Esophagus squamous epithelium (tissue), 5 donors: ENCODE measurements around the gene NTSR2. TPM values are rescaled to one million over a fixed set of nuclear protein-coding genes. Genes with fewer than 3 reads are reported as not detected.

Experiments
- DNase-seq: peaks from one replicate; lab custom pipeline; 2025; lab: John Stamatoyannopoulos, UW
- H3K27ac ChIP-seq, 4 donors: fragments of 200-600 bp; sonication (generic); one replicate each; pipeline ENCODE4 v1.5.1; 2016 to 2019; ENCODE audit warnings: mild to moderate bottlenecking in 1 of 4
- H3K27me3 ChIP-seq, 4 donors: fragments of 200-600 bp; sonication (generic); 1 replicate in 3 of 4; 2 replicates in 1 of 4; pipeline versions ENCODE4 v1.5.1 to v1.6.0; 2017 to 2021; ENCODE audit warnings: antibody characterized with exemption in 1 of 4
- H3K36me3 ChIP-seq, 3 donors: fragments of 200-600 bp; sonication (generic); one replicate each; pipeline ENCODE4 v1.5.1; 2016 to 2019
- H3K4me1 ChIP-seq, 3 donors: fragments of 200-600 bp; sonication (generic); one replicate each; pipeline ENCODE4 v1.5.1; 2017 to 2019
- H3K4me3 ChIP-seq, 4 donors: fragments of 200-600 bp; sonication (generic); 1 replicate in 3 of 4; 2 replicates in 1 of 4; pipeline ENCODE4 v1.5.1; 2016 to 2019; ENCODE audit warnings: mild to moderate bottlenecking in 2 of 4, moderate library complexity in 1 of 4
- H3K9me3 ChIP-seq, 3 donors: fragments of 200-600 bp; sonication (generic); one replicate each; pipeline ENCODE4 v1.5.1; 2016 to 2019
- POLR2A ChIP-seq, 4 donors: fragments of 450-650 bp; IDR thresholded peaks; one replicate each; pipeline ENCODE4 v1.6.1; 2017; ENCODE audit warnings: antibody characterized with exemption in 4 of 4, mild to moderate bottlenecking in 4 of 4, moderate library complexity in 3 of 4
- WGBS, 2 donors: methylation state at CpG; one replicate each; pipeline ENCODE4 v1.1.5; 2018; 5-methylcytosine and 5-hydroxymethylcytosine counted together
- intact Hi-C: fragments of 100-400 bp; cut with DNase I; formaldehyde crosslinking; loops from one replicate; pipeline ENCODE4 v1.15.0; 2022
- total RNA-seq, 4 donors: library from RNA; depleted of rRNA; stranded (reverse); fragments of >200 nt; gene quantifications; one replicate each; pipeline ENCODE4 v1.1.0, GENCODE V29; 2016
- TF ChIP-seq, protein P1 (sequence below), 6 experiments: fragments of 450-650 bp in 4 of 6; fragments of 200-600 bp in 2 of 6; sonication (generic) in 2 of 6; IDR thresholded peaks; one replicate each; pipeline ENCODE4 v1.5.1; 2016 to 2019; ENCODE audit warnings: antibody characterized with exemption in 6 of 6, mild to moderate bottlenecking in 4 of 6, moderate library complexity in 4 of 6
- donor health status: DM: yes; HTN: yes; CAD: no.

The NTSR2 gene, protein sequence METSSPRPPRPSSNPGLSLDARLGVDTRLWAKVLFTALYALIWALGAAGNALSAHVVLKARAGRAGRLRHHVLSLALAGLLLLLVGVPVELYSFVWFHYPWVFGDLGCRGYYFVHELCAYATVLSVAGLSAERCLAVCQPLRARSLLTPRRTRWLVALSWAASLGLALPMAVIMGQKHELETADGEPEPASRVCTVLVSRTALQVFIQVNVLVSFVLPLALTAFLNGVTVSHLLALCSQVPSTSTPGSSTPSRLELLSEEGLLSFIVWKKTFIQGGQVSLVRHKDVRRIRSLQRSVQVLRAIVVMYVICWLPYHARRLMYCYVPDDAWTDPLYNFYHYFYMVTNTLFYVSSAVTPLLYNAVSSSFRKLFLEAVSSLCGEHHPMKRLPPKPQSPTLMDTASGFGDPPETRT
- total RNA-seq = not detected

DNA sequence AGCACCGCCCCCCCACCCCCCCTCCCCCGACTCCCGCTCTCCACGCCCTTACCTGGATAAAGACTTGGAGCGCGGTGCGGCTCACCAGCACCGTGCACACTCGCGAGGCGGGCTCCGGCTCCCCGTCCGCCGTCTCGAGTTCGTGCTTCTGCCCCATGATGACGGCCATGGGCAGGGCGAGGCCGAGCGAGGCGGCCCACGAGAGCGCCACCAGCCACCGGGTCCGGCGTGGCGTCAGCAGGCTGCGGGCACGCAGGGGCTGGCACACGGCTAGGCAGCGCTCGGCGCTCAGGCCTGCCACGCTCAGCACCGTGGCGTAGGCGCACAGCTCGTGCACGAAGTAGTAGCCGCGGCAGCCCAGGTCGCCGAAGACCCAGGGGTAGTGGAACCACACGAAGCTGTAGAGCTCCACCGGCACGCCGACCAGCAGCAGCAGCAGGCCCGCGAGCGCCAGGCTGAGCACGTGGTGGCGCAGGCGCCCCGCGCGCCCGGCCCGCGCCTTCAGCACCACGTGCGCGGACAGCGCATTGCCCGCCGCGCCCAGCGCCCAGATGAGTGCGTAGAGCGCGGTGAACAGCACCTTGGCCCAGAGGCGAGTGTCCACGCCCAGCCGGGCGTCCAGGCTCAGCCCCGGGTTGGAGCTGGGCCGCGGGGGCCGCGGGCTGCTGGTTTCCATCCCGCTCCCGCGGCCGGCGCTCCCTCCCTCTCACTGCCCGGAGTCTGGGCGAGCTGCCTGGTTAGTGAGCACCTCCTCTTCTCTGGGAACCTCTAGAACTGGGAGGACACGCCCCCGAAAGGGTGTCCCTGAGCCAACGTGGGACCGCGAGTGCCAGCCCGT, at the start of gene NTSR2:
Gene NTSR2 (minus strand): TSS at position 742 of the 838 bp plus-strand sequence. CDS start 66 bp downstream, at position 676.
- no peak for DNase-seq
- WGBS, 2 donors = 0% methylated on average over 1 of the region's 93 CpGs; no CpG with 5 or more reads in 1 of the 2 donors
- peak within 1 kb of the TSS in 1 of 4 donors; percentile 19 for H3K4me3 ChIP-seq
- no peak within 1 kb of the TSS for H3K27ac ChIP-seq
- peaks cover 0 to 71% (median 0%) of the 10 kb centered on the region in 4 donors for H3K27me3 ChIP-seq
- H3K9me3 ChIP-seq = no peaks in the 10 kb centered on the region
- TF ChIP-seq POLR2A (IDR thresholded peaks at IDR 0.05) = no peak
- TF ChIP-seq, protein P1, sequence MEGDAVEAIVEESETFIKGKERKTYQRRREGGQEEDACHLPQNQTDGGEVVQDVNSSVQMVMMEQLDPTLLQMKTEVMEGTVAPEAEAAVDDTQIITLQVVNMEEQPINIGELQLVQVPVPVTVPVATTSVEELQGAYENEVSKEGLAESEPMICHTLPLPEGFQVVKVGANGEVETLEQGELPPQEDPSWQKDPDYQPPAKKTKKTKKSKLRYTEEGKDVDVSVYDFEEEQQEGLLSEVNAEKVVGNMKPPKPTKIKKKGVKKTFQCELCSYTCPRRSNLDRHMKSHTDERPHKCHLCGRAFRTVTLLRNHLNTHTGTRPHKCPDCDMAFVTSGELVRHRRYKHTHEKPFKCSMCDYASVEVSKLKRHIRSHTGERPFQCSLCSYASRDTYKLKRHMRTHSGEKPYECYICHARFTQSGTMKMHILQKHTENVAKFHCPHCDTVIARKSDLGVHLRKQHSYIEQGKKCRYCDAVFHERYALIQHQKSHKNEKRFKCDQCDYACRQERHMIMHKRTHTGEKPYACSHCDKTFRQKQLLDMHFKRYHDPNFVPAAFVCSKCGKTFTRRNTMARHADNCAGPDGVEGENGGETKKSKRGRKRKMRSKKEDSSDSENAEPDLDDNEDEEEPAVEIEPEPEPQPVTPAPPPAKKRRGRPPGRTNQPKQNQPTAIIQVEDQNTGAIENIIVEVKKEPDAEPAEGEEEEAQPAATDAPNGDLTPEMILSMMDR (IDR thresholded peaks at IDR 0.05) = no peak
- intact Hi-C loops = no loop called here
- peaks cover 0 to 10% (median 8%) of the 10 kb centered on the region in 3 donors for H3K4me1 ChIP-seq
- no peaks in the 10 kb centered on the region for H3K36me3 ChIP-seq

DNA sequence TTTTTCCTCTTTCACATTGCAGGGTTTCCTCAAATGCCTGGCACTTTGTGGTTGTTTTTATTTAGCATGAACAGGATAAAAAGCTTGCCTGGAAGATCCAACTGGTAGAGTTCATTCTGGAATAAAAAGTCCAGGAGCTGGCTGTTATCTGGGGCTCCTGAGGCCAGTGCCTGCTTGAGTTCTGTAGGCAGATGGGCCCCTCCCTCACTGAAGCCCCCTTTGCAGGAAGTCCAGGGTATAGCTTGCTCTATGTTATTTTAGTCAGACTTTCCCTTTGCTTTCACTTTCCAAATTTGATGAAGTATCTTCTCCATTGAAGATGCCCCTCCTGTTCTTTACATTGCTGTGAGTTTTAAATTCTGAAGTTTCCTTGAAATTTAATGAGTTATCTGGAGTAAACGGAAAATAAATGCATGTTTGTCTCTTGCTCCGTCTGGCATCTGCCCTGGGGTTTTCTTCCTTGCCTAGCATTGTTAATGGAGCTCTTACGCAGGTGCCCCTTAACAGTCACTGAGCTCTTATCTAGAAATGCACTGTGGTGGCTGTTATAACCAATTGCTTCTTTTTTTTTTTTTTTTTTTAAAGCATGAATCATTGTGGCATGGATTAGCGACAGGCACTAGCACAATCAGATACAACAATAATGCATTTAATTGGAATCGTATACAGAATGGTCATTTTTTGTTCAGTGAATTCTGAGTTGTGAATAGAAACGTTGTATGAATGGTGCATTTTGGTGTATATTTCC, 49.4 kb upstream of the NTSR2 start:
- H3K27ac ChIP-seq = no peak overlapping the region
- H3K27me3 ChIP-seq = peaks cover 0 to 38% (median 0%) of the 10 kb centered on the region in 4 donors
- H3K9me3 ChIP-seq = no peaks in the 10 kb centered on the region
- H3K4me1 ChIP-seq = peaks cover 0 to 18% (median 0%) of the 10 kb centered on the region in 3 donors
- no peak overlapping the region for H3K4me3 ChIP-seq
- 38 to 53% methylated on average over 6 of the region's 6 CpGs for WGBS, 2 donors
- DNase-seq = no peak
- H3K36me3 ChIP-seq = no peaks in the 10 kb centered on the region
- intact Hi-C loops = no loop called here
- TF ChIP-seq, protein P1 (IDR thresholded peaks at IDR 0.05) = no peak
- TF ChIP-seq POLR2A (IDR thresholded peaks at IDR 0.05) = no peak

- intact Hi-C loops = no loop called here
These were observed 48.6 kb upstream of the NTSR2 start for GRCh38 chr2:11718606-11719005.

DNA sequence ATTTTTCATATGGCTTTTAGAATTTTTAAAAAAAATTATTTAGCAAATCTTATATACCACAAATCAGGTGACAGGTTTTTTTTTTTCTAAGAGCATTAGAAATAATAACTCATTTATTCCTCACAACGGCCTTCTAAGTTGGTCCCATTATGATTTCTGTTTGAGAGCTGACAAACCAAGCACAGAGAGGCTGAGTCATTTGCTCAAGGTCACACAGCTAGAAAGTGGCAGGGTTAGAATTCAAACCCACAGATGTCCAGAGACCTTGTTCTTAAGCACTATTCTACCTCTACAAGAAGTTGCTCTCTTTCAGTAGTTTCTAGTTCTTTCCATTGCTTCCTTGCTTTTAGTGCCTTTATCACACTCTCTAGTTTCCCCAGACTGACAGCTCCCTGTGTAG, 47.6 kb upstream of the NTSR2 start:
- peaks cover 0 to 18% (median 0%) of the 10 kb centered on the region in 3 donors for H3K4me1 ChIP-seq
- WGBS, 2 donors = 64 to 68% methylated on average over 1 of the region's 1 CpG
- intact Hi-C loops = no loop called here

More at GRCh38 chr2:11718606-11719005, 48.6 kb upstream of the NTSR2 start:
- Histone ChIP-seq H3K4me1 (peaks cover 0 to 18% (median 0%) of the 10 kb centered on the region in 3 donors), H3K9me3 (no peaks in the 10 kb centered on the region), H3K27me3 (peaks cover 0 to 32% (median 0%) of the 10 kb centered on the region in 4 donors), H3K4me3 (no peak overlapping the region), H3K27ac (no peak overlapping the region), H3K36me3 (no peaks in the 10 kb centered on the region)
- WGBS, 2 donors = 56 to 70% methylated on average over 5 of the region's 5 CpGs
- no peak for TF ChIP-seq POLR2A (IDR thresholded peaks at IDR 0.05)
- TF ChIP-seq, protein P1 (IDR thresholded peaks at IDR 0.05) = no peak
- no peak for DNase-seq

More for the DNA sequence above, 47.6 kb upstream of the NTSR2 start:
- H3K27me3 ChIP-seq = peaks cover 0 to 32% (median 0%) of the 10 kb centered on the region in 4 donors
- H3K9me3 ChIP-seq = no peaks in the 10 kb centered on the region
- no peak overlapping the region for H3K27ac ChIP-seq
- H3K36me3 ChIP-seq = no peaks in the 10 kb centered on the region
- no peak for DNase-seq
- TF ChIP-seq, protein P1 (IDR thresholded peaks at IDR 0.05) = no peak
- no peak for TF ChIP-seq POLR2A (IDR thresholded peaks at IDR 0.05)
- no peak overlapping the region for H3K4me3 ChIP-seq
